Endodermal cell (in vitro differentiated cells): Measurements from ENCODE around the gene DGKB. TPM values are rescaled to one million over a fixed set of nuclear protein-coding genes. Genes with fewer than 3 reads are reported as not detected.

Experiments
- DNase-seq: peaks from one replicate; pipeline ENCODE4 v3.0.0-alpha.2; 2017
- H3K27ac ChIP-seq: 2 replicates; pipeline ENCODE4 v1.5.1; 2013; ENCODE audit warnings: mild to moderate bottlenecking, low read depth, low read length, moderate library complexity
- H3K27me3 ChIP-seq: 2 replicates; pipeline ENCODE4 v1.6.1; 2013; ENCODE audit warnings: mild to moderate bottlenecking, low read length, moderate library complexity; ENCODE audit not compliant: insufficient read depth, control insufficient read depth, poor library complexity, severe bottlenecking
- H3K36me3 ChIP-seq: 2 replicates; pipeline ENCODE4 v1.7.0; 2013; ENCODE audit warnings: mild to moderate bottlenecking, low read length, moderate library complexity; ENCODE audit not compliant: control insufficient read depth, insufficient read depth
- H3K4me1 ChIP-seq: one replicate; pipeline ENCODE4 v1.7.0; 2013; ENCODE audit warnings: low read length; ENCODE audit not compliant: control insufficient read depth, insufficient read depth
- H3K4me3 ChIP-seq: 2 replicates; pipeline ENCODE4 v1.5.1; 2013; ENCODE audit warnings: mild to moderate bottlenecking, low read length, moderate library complexity
- H3K9ac ChIP-seq: 2 replicates; pipeline ENCODE4 v1.6.1; 2013; ENCODE audit warnings: mild to moderate bottlenecking, low read length, moderate library complexity; ENCODE audit not compliant: poor library complexity, severe bottlenecking; ENCODE audit errors: extremely low read depth
- H3K9me3 ChIP-seq: 2 replicates; pipeline ENCODE4 v1.6.1; 2013; ENCODE audit warnings: mild to moderate bottlenecking, low read length, moderate library complexity; ENCODE audit not compliant: control insufficient read depth
- H3K27ac Mint-ChIP-seq: 2 replicates; pipeline ENCODE4 v1.8.0; 2020; ENCODE audit warnings: mixed read lengths
- H3K27me3 Mint-ChIP-seq: 2 replicates; pipeline ENCODE4 v1.8.0; 2021; ENCODE audit warnings: mild to moderate bottlenecking, mixed read lengths; ENCODE audit not compliant: insufficient read depth
- H3K36me3 Mint-ChIP-seq: 2 replicates; pipeline ENCODE4 v1.8.0; 2020; ENCODE audit warnings: low read depth, mixed read lengths
- H3K4me1 Mint-ChIP-seq: 2 replicates; pipeline ENCODE4 v1.8.0; 2020; ENCODE audit warnings: mixed read lengths
- H3K4me3 Mint-ChIP-seq: 2 replicates; pipeline ENCODE4 v1.8.0; 2020; ENCODE audit warnings: mild to moderate bottlenecking, moderate library complexity, mixed read lengths
- H3K9me3 Mint-ChIP-seq: 2 replicates; pipeline ENCODE4 v1.8.0; 2020; ENCODE audit warnings: mild to moderate bottlenecking, mixed read lengths
- CTCF ChIP-seq: fragments of 200-600 bp; sonication (generic); conservative IDR thresholded peaks from 2 replicates; pipeline ENCODE4 v1.5.0; 2021; ENCODE audit warnings: antibody characterized with exemption, mild to moderate bottlenecking
- WGBS, 2 experiments: methylation state at CpG; one replicate each; pipeline versions ENCODE4 v1.1.5 to v1.1.7; 2013; ENCODE audit warnings: missing lambda C conversion rate in 2 of 2, mixed read lengths in 1 of 2; ENCODE audit not compliant: insufficient coverage in 1 of 2, insufficient read length in 1 of 2; 5-methylcytosine and 5-hydroxymethylcytosine counted together
- total RNA-seq, 2 donors: library from RNA; stranded (reverse); fragmentation: NEBNext Ultra II Directional in 1 of 2; extraction: Animal tissue kit (Norgen Biotek cat#: 25700) in 1 of 2; gene quantifications; 2 replicates in 1 of 2; 3 replicates in 1 of 2; pipeline ENCODE4 v1.2.1, GENCODE V29; 2021

The DGKB gene
- total RNA-seq, 2 donors from 2014 or later: 5.1 to 5.2 TPM

GRCh38 chr7:14870394-14870793 lies 32.2 kb downstream of the DGKB start:
- TF ChIP-seq CTCF: no peak
- Histone ChIP-seq H3K9me3 (peaks cover 17% of the 10 kb centered on the region), H3K27me3 (no peaks in the 10 kb centered on the region), H3K4me1 (no peaks in the 10 kb centered on the region), H3K27ac (no peak overlapping the region), H3K9ac (no peak overlapping the region), H3K36me3 (no peaks in the 10 kb centered on the region), H3K4me3 (no peak overlapping the region)
- Mint-ChIP-seq H3K4me3 (no peak overlapping the region), H3K4me1 (no peaks in the 10 kb centered on the region), H3K36me3 (peaks cover 3% of the 10 kb centered on the region), H3K9me3 (peaks cover 19% of the 10 kb centered on the region), H3K27me3 (no peaks in the 10 kb centered on the region), H3K27ac (no peak overlapping the region)
- no peak for DNase-seq
- WGBS, 2 experiments: 97 to 99% methylated on average over 7 to 10 of the region's 11 CpGs

DNA sequence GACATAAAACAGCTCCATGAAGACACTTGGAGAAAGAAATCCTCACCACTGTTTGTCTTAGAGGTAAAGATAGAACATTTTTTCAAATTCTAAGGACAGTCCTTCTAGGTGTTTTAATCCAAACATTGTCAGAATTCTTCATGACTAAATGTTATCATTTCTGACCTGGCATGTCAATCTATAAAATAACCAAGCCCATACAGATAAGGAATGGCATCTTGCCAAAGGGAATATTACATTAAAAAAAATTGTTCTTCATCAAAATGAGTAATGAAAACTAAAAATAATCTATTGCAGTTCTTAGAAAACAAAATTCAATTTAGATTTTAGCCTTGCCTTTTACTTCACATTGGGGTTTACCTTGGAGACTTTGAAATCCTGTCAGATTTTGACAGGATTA lies 33.6 kb downstream of the DGKB start:
- Mint-ChIP-seq H3K27me3 (no peaks in the 10 kb centered on the region), H3K4me1 (no peaks in the 10 kb centered on the region), H3K27ac (no peak overlapping the region), H3K4me3 (no peak overlapping the region), H3K9me3 (peaks cover 19% of the 10 kb centered on the region), H3K36me3 (peaks cover 3% of the 10 kb centered on the region)
- Histone ChIP-seq H3K9me3 (peaks cover 17% of the 10 kb centered on the region), H3K4me1 (no peaks in the 10 kb centered on the region), H3K9ac (no peak overlapping the region), H3K36me3 (no peaks in the 10 kb centered on the region), H3K27ac (no peak overlapping the region), H3K27me3 (no peaks in the 10 kb centered on the region), H3K4me3 (no peak overlapping the region)
- DNase-seq: no peak
- TF ChIP-seq CTCF: no peak

DNA sequence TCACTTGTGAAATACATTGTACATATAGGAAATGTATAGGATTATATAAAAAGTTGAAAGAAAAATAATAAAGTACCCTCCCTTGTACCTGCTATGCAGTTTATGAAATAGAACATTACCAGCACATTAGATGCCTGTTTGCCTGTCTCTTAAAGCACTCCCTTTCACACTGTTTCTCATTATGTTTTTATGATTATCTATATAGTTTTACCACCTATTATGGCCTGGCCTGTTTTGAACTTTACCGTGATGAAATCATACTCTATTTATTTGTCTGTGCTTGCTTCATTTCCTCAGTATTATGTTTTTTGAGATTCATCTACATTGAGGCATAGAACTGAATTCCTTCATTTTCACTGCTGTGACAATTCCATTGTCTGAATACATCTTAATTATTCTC lies 41.1 kb downstream of the DGKB start:
- Histone ChIP-seq H3K9me3 (peaks cover 8% of the 10 kb centered on the region), H3K27ac (no peak overlapping the region), H3K27me3 (peaks cover 6% of the 10 kb centered on the region), H3K4me3 (no peak overlapping the region), H3K9ac (no peak overlapping the region), H3K36me3 (no peaks in the 10 kb centered on the region), H3K4me1 (peaks cover 9% of the 10 kb centered on the region)
- no peak for DNase-seq
- no peak overlapping the region for H3K4me3 Mint-ChIP-seq
- 100% methylated on average over 1 of the region's 1 CpG; no CpG with 5 or more reads in 1 of the 2 experiments for WGBS, 2 experiments
- H3K27me3 Mint-ChIP-seq: no peaks in the 10 kb centered on the region
- no peak overlapping the region for H3K27ac Mint-ChIP-seq
- H3K36me3 Mint-ChIP-seq: no peaks in the 10 kb centered on the region
- no peak for TF ChIP-seq CTCF
- H3K4me1 Mint-ChIP-seq: no peaks in the 10 kb centered on the region
- H3K9me3 Mint-ChIP-seq: peaks cover 10% of the 10 kb centered on the region
